Measurements from ENCODE around the gene ST7. TPM values are rescaled to one million over a fixed set of nuclear protein-coding genes. Genes with fewer than 3 reads are reported as not detected.
A peak's percentile ranks its signal among the peaks of the same experiment; 100 is the strongest.

ST7 gene
- total RNA-seq, 2 experiments from 2014 or later: 9.6 to 10.7 TPM

DNA sequence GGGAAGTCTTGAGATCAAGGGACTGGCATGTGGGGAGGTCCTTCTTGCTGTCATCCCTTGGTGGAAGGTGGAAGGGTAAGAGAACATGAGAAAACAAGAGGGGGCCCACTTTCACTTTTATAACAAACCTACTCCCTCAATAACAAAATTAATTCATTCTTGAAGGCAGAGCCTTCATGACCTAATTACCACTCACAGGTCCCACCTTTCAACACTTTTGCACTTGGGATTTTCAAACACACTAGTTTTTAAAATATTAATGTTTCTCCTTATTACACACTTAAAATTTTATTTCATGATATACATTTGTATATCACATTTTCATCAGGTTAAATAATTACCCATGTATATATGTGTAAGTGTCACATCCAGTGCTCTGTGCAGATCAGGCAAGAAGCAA is 2.0 kb downstream of the ST7 start:
- DNase-seq (ENCODE audit: low spot score): no peak
- ChIA-PET POLR2A (no interaction called here), CTCF (ENCODE audit: unreplicated experiment) (no interaction called here)
- Histone ChIP-seq H4K20me1 (ENCODE audit: insufficient read depth, low read length) (peaks cover 7% of the 10 kb centered on the region; the same call in 1 of the 2 replicates), H3K4me2 (ENCODE audit: low read length) (peak overlapping the region; percentile 96), H2AFZ (ENCODE audit: low read length) (no peak overlapping the region), H3K4me3 (ENCODE audit: low read depth, low read length, poor library complexity, severe bottlenecking) (peak overlapping the region; percentile 83), H3K9me2 (ENCODE audit: insufficient read depth, low read length) (no peaks in the 10 kb centered on the region), H3K36me3 (ENCODE audit: insufficient read depth, low read length) (no peaks in the 10 kb centered on the region), H3K79me2 (ENCODE audit: insufficient read depth, low read depth, low read length) (peaks cover 6% of the 10 kb centered on the region; the same call in 1 of the 2 replicates), H3K9me3 (ENCODE audit: low read length) (no peaks in the 10 kb centered on the region), H3K4me1 (ENCODE audit: insufficient read depth, low read length, poor library complexity, severe bottlenecking) (peaks cover 28% of the 10 kb centered on the region), H3K27ac (ENCODE audit: low read depth, low read length, poor library complexity, severe bottlenecking) (no peak overlapping the region)
- TF ChIP-seq, protein P1, sequence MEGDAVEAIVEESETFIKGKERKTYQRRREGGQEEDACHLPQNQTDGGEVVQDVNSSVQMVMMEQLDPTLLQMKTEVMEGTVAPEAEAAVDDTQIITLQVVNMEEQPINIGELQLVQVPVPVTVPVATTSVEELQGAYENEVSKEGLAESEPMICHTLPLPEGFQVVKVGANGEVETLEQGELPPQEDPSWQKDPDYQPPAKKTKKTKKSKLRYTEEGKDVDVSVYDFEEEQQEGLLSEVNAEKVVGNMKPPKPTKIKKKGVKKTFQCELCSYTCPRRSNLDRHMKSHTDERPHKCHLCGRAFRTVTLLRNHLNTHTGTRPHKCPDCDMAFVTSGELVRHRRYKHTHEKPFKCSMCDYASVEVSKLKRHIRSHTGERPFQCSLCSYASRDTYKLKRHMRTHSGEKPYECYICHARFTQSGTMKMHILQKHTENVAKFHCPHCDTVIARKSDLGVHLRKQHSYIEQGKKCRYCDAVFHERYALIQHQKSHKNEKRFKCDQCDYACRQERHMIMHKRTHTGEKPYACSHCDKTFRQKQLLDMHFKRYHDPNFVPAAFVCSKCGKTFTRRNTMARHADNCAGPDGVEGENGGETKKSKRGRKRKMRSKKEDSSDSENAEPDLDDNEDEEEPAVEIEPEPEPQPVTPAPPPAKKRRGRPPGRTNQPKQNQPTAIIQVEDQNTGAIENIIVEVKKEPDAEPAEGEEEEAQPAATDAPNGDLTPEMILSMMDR (conservative IDR thresholded peaks at IDR 0.05; ENCODE audit: low read length): no peak
- no peak for TF ChIP-seq EZH2phosphoT487 (IDR thresholded peaks at IDR 0.05; ENCODE audit: borderline replicate concordance, low read depth, low read length)
- BruUV-seq (replicated peaks): no TSS peak
- intact Hi-C loops (cut with micrococcal nuclease; ENCODE audit: unreplicated experiment): loop anchor here (10.0 kb wide), 1 partner anchor 801 kb away; no protein-coding TSS in a partner anchor

DNA sequence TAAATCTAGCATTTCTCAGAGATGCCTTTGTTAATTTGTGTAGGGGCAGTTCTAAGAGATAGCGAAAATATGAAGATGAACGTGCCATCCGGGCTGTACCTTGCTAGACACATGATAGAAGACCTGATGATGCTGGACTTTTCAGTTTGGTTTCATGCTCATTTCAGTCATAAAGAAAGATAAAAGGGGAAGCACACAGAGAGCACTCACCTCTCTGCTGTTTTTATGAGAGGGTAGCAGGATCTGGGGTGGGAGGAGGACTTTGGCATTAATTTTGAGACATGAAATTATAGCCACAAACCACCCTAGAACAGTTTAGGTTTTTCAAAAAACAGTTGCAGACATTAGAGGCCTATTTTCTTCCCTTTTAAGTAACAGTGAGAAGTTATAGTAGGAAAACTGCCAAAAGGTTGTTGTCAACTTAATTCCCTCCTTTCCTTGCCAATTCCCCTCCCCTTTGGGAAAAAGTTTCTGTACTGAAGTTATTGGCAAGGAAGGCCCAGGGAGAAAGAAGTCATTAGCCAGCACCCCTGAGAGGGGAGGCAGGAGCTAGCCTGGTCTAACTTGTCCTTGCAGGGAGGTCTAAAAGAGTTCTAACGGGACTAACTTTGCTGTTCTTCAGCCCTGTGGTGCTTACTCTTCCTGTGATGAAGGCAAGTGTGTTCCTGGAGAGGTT is 2.6 kb downstream of the ST7 start:
- Histone ChIP-seq H2AFZ (ENCODE audit: low read length) (no peak overlapping the region), H3K4me2 (ENCODE audit: low read length) (0 out of 2 replicates have a peak overlapping the region, but pooled peaks have one; percentile 96)

More for the DNA sequence above, 2.6 kb downstream of the ST7 start:
- Histone ChIP-seq H3K4me3 (ENCODE audit: low read depth, low read length, poor library complexity, severe bottlenecking) (no peak overlapping the region), H3K9me2 (ENCODE audit: insufficient read depth, low read length) (no peaks in the 10 kb centered on the region), H3K4me1 (ENCODE audit: insufficient read depth, low read length, poor library complexity, severe bottlenecking) (peaks cover 28% of the 10 kb centered on the region), H3K27ac (ENCODE audit: low read depth, low read length, poor library complexity, severe bottlenecking) (no peak overlapping the region), H3K36me3 (ENCODE audit: insufficient read depth, low read length) (no peaks in the 10 kb centered on the region), H3K79me2 (ENCODE audit: insufficient read depth, low read depth, low read length) (peaks cover 6% of the 10 kb centered on the region; the same call in 1 of the 2 replicates), H4K20me1 (ENCODE audit: insufficient read depth, low read length) (peaks cover 7% of the 10 kb centered on the region; the same call in 1 of the 2 replicates), H3K9me3 (ENCODE audit: low read length) (no peaks in the 10 kb centered on the region)
- DNase-seq (ENCODE audit: low spot score): peak; percentile 14
- no peak for TF ChIP-seq EZH2phosphoT487 (IDR thresholded peaks at IDR 0.05; ENCODE audit: borderline replicate concordance, low read depth, low read length)
- TF ChIP-seq, protein P1 (conservative IDR thresholded peaks at IDR 0.05; ENCODE audit: low read length): no peak
- BruUV-seq (replicated peaks): no TSS peak
- intact Hi-C loops (cut with micrococcal nuclease; ENCODE audit: unreplicated experiment): loop anchor here (10.0 kb wide), 1 partner anchor 801 kb away; no protein-coding TSS in a partner anchor
- ChIA-PET CTCF (ENCODE audit: unreplicated experiment) (no interaction called here), POLR2A (interaction anchor here (0.8 to 1.3 kb wide), 2 partner anchors 10 to 12 kb away, joined by 3 to 4 read pairs; no protein-coding TSS in a partner anchor)

Data from OCI-LY7 (cell line).